Measurements from ENCODE around the gene DDX27. TPM values are rescaled to one million over a fixed set of nuclear protein-coding genes. Genes with fewer than 3 reads are reported as not detected.

The DDX27 gene
- total and polyA plus RNA-seq, 2 of the 13 experiments (the other 11 are each of a cell fraction or from before 2014, with no cell fraction given): 42.6 to 72.8 TPM

DNA sequence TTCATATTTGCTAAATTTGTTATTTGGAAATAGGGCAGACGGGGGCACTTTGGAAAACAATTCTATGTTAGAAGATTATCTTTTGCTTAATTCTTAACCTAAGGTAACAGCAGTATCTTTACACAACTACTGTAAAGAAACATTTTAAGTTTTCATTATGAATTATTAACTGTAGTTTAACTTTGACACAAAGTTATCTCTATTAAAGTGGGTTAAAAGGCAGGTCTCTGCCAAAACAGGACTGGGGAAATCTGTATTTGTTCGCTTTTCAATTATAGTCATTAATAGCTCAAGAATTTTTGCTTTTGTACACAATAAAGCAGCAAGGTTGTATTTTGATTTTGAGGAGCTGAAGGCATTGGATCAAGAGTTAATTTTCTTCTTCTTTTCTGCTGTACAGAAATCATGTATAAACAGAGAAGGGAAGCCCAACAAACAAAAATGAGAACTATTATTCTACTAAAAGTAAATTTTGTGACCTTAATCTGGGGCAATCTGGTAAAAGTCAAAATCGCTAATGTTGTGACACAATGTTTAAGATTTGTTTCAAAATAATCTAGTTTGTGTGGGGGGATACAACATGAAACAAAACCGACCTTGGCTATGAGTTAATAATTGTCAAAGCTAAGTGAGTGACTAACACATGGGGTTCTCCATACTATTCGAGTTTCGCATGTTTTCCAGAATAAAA lies 34.0 kb upstream of the DDX27 start (continued):
- TF ChIP-seq, protein P1, sequence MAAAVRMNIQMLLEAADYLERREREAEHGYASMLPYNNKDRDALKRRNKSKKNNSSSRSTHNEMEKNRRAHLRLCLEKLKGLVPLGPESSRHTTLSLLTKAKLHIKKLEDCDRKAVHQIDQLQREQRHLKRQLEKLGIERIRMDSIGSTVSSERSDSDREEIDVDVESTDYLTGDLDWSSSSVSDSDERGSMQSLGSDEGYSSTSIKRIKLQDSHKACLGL (CRISPR knock-in tag; IDR thresholded peaks at IDR 0.05): no peak
- TF ChIP-seq RFX5 (IDR thresholded peaks at IDR 0.05; ENCODE audit: low read depth, low read length): no peak
- TF ChIP-seq, protein P2, sequence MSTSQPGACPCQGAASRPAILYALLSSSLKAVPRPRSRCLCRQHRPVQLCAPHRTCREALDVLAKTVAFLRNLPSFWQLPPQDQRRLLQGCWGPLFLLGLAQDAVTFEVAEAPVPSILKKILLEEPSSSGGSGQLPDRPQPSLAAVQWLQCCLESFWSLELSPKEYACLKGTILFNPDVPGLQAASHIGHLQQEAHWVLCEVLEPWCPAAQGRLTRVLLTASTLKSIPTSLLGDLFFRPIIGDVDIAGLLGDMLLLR (CRISPR knock-in tag; IDR thresholded peaks at IDR 0.05): no peak
- TF ChIP-seq, protein P3, sequence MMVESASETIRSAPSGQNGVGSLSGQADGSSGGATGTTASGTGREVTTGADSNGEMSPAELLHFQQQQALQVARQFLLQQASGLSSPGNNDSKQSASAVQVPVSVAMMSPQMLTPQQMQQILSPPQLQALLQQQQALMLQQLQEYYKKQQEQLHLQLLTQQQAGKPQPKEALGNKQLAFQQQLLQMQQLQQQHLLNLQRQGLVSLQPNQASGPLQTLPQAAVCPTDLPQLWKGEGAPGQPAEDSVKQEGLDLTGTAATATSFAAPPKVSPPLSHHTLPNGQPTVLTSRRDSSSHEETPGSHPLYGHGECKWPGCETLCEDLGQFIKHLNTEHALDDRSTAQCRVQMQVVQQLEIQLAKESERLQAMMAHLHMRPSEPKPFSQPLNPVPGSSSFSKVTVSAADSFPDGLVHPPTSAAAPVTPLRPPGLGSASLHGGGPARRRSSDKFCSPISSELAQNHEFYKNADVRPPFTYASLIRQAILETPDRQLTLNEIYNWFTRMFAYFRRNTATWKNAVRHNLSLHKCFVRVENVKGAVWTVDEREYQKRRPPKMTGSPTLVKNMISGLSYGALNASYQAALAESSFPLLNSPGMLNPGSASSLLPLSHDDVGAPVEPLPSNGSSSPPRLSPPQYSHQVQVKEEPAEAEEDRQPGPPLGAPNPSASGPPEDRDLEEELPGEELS (CRISPR knock-in tag; IDR thresholded peaks at IDR 0.05): peak; percentile 76
- TF ChIP-seq, protein P4, sequence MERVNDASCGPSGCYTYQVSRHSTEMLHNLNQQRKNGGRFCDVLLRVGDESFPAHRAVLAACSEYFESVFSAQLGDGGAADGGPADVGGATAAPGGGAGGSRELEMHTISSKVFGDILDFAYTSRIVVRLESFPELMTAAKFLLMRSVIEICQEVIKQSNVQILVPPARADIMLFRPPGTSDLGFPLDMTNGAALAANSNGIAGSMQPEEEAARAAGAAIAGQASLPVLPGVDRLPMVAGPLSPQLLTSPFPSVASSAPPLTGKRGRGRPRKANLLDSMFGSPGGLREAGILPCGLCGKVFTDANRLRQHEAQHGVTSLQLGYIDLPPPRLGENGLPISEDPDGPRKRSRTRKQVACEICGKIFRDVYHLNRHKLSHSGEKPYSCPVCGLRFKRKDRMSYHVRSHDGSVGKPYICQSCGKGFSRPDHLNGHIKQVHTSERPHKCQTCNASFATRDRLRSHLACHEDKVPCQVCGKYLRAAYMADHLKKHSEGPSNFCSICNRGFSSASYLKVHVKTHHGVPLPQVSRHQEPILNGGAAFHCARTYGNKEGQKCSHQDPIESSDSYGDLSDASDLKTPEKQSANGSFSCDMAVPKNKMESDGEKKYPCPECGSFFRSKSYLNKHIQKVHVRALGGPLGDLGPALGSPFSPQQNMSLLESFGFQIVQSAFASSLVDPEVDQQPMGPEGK (CRISPR knock-in tag; IDR thresholded peaks at IDR 0.05): peak; percentile 60; the same call in 1 of the 2 replicates
- no peak for TF ChIP-seq ZNF550 (CRISPR knock-in tag; IDR thresholded peaks at IDR 0.05; ENCODE audit: borderline replicate concordance)
- TF ChIP-seq ZFP37 (CRISPR knock-in tag; IDR thresholded peaks at IDR 0.05; ENCODE audit: borderline replicate concordance): no peak
- no peak for TF ChIP-seq ZNF891 (CRISPR knock-in tag; IDR thresholded peaks at IDR 0.05)
- TF ChIP-seq AHR (CRISPR knock-in tag; IDR thresholded peaks at IDR 0.05): no peak
- TF ChIP-seq, protein P5, sequence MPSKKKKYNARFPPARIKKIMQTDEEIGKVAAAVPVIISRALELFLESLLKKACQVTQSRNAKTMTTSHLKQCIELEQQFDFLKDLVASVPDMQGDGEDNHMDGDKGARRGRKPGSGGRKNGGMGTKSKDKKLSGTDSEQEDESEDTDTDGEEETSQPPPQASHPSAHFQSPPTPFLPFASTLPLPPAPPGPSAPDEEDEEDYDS (CRISPR knock-in tag; IDR thresholded peaks at IDR 0.05): peak; percentile 34
- TF ChIP-seq SOX13 (IDR thresholded peaks at IDR 0.05): no peak
- TF ChIP-seq SOX13 (CRISPR knock-in tag; conservative IDR thresholded peaks at IDR 0.05 in 1 of 2, IDR thresholded peaks at IDR 0.05 in 1 of 2): peak in 1 of 2 experiments; percentile 83; a peak in 2 of 4 replicates
- TF ChIP-seq SOX6 (IDR thresholded peaks at IDR 0.05): no peak
- peak; percentile 80; the same call in 1 of the 2 replicates for TF ChIP-seq SOX6 (CRISPR knock-in tag; IDR thresholded peaks at IDR 0.05)
- TF ChIP-seq IKZF1 (IDR thresholded peaks at IDR 0.05): no peak
- 0 out of 2 replicates have a peak, but pooled peaks have one; percentile 21 for TF ChIP-seq ZBTB7B (CRISPR knock-in tag; IDR thresholded peaks at IDR 0.05)
- TF ChIP-seq, protein P6, sequence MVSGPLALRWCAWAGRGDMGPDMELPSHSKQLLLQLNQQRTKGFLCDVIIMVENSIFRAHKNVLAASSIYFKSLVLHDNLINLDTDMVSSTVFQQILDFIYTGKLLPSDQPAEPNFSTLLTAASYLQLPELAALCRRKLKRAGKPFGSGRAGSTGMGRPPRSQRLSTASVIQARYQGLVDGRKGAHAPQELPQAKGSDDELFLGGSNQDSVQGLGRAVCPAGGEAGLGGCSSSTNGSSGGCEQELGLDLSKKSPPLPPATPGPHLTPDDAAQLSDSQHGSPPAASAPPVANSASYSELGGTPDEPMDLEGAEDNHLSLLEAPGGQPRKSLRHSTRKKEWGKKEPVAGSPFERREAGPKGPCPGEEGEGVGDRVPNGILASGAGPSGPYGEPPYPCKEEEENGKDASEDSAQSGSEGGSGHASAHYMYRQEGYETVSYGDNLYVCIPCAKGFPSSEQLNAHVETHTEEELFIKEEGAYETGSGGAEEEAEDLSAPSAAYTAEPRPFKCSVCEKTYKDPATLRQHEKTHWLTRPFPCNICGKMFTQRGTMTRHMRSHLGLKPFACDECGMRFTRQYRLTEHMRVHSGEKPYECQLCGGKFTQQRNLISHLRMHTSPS (CRISPR knock-in tag; IDR thresholded peaks at IDR 0.05; ENCODE audit: low read depth): no peak
- peak; percentile 87 for TF ChIP-seq BRCA1 (CRISPR knock-in tag; IDR thresholded peaks at IDR 0.05)
- TF ChIP-seq ZFP1 (CRISPR knock-in tag; IDR thresholded peaks at IDR 0.05): no peak
- TF ChIP-seq PAX8 (CRISPR knock-in tag; IDR thresholded peaks at IDR 0.05; ENCODE audit: borderline replicate concordance): no peak
- TF ChIP-seq ZNF552 (CRISPR knock-in tag; IDR thresholded peaks at IDR 0.05; ENCODE audit: borderline replicate concordance): no peak
- TF ChIP-seq, protein P7, sequence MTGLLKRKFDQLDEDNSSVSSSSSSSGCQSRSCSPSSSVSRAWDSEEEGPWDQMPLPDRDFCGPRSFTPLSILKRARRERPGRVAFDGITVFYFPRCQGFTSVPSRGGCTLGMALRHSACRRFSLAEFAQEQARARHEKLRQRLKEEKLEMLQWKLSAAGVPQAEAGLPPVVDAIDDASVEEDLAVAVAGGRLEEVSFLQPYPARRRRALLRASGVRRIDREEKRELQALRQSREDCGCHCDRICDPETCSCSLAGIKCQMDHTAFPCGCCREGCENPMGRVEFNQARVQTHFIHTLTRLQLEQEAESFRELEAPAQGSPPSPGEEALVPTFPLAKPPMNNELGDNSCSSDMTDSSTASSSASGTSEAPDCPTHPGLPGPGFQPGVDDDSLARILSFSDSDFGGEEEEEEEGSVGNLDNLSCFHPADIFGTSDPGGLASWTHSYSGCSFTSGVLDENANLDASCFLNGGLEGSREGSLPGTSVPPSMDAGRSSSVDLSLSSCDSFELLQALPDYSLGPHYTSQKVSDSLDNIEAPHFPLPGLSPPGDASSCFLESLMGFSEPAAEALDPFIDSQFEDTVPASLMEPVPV (CRISPR knock-in tag; IDR thresholded peaks at IDR 0.05): no peak
